Measurements from ENCODE around the gene MKKS. TPM values are rescaled to one million over a fixed set of nuclear protein-coding genes. Genes with fewer than 3 reads are reported as not detected.

MKKS gene
- total and polyA plus RNA-seq, 2 experiments from 2014 or later: 9.1 to 45.9 TPM

DNA sequence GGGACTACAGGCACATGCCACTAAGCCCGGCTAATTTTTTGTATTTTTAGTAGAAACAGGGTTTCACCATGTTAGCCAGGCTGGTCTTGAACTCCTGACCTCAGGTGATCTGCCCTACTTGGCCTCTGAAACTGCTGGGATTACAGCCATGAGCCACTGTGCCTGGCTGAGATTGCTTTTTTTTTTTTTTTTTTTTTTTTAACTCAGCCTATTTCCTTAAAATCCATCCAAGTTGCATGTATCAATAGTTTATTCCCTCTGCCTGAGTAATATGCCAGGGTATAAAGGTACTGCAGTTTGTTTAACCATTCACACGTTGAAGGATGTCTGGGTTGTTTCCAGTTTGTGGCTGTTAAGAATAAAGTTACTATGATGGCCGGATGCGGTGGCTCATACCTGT lies 11.7 kb upstream of the MKKS start:
- Histone ChIP-seq H3K27me3 (no peaks in the 10 kb centered on the region), H3K4me1 (ENCODE audit: low read depth) (no peaks in the 10 kb centered on the region), H3K4me3 (no peak overlapping the region), H3K9me3 (ENCODE audit: low read depth) (no peaks in the 10 kb centered on the region), H3K36me3 (no peaks in the 10 kb centered on the region), H3K27ac (no peak overlapping the region)
- TF ChIP-seq, protein P1, sequence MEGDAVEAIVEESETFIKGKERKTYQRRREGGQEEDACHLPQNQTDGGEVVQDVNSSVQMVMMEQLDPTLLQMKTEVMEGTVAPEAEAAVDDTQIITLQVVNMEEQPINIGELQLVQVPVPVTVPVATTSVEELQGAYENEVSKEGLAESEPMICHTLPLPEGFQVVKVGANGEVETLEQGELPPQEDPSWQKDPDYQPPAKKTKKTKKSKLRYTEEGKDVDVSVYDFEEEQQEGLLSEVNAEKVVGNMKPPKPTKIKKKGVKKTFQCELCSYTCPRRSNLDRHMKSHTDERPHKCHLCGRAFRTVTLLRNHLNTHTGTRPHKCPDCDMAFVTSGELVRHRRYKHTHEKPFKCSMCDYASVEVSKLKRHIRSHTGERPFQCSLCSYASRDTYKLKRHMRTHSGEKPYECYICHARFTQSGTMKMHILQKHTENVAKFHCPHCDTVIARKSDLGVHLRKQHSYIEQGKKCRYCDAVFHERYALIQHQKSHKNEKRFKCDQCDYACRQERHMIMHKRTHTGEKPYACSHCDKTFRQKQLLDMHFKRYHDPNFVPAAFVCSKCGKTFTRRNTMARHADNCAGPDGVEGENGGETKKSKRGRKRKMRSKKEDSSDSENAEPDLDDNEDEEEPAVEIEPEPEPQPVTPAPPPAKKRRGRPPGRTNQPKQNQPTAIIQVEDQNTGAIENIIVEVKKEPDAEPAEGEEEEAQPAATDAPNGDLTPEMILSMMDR (IDR thresholded peaks at IDR 0.05; ENCODE audit: low read depth, low read length): no peak
- DNase-seq (ENCODE audit: low read depth in 1 of 2, low spot score in 1 of 2): no peak

DNA sequence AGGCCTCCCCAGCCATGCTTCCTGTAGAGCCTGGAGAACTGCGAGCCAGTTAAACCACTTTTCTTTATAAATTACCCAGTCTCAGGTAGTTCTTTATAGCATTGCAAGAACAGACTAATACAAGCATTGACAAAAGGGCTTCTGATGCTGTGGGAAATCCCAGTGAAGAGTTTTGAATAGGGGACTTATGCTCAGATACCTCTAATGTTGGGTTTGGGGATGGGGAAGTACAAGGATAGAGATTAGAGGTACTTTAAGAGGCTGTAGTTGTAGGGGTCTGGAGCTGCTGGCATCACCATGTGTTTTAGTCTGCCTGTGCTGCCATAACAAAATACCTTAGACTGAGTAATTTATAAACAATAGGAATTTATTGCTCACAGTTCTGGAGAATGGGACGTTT lies 9.9 kb upstream of the MKKS start:
- Histone ChIP-seq H3K4me1 (ENCODE audit: low read depth) (no peaks in the 10 kb centered on the region), H3K36me3 (no peaks in the 10 kb centered on the region), H3K27me3 (no peaks in the 10 kb centered on the region), H3K4me3 (no peak overlapping the region), H3K9me3 (ENCODE audit: low read depth) (no peaks in the 10 kb centered on the region), H3K27ac (no peak overlapping the region)
- DNase-seq (ENCODE audit: low read depth in 1 of 2, low spot score in 1 of 2): no peak
- TF ChIP-seq, protein P1 (IDR thresholded peaks at IDR 0.05; ENCODE audit: low read depth, low read length): no peak

DNA sequence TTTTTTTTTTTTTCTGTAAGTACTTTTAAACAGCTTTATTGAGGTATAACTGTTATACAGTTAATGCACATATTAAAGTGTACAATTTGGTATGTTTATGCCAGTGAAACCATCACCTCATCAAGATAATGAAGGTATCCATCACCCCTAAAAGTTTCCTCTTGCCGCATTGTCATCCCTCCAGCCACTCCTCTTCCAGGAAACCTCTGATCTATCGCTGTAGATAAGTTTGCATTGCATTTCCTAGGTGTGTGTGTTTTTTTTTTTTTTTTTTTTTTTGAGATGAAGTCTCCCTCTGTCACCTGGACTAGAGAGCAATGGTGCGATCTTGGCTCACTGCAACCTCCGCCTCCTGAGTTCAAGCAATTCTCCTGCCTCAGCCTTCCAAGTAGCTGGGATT lies 4.2 kb upstream of the MKKS start:
- DNase-seq (ENCODE audit: low read depth in 1 of 2, low spot score in 1 of 2): no peak
- Histone ChIP-seq H3K4me3 (no peak overlapping the region), H3K27ac (no peak overlapping the region), H3K4me1 (ENCODE audit: low read depth) (no peaks in the 10 kb centered on the region), H3K9me3 (ENCODE audit: low read depth) (no peaks in the 10 kb centered on the region), H3K36me3 (no peaks in the 10 kb centered on the region), H3K27me3 (no peaks in the 10 kb centered on the region)
- TF ChIP-seq, protein P1 (IDR thresholded peaks at IDR 0.05; ENCODE audit: low read depth, low read length): no peak

DNA sequence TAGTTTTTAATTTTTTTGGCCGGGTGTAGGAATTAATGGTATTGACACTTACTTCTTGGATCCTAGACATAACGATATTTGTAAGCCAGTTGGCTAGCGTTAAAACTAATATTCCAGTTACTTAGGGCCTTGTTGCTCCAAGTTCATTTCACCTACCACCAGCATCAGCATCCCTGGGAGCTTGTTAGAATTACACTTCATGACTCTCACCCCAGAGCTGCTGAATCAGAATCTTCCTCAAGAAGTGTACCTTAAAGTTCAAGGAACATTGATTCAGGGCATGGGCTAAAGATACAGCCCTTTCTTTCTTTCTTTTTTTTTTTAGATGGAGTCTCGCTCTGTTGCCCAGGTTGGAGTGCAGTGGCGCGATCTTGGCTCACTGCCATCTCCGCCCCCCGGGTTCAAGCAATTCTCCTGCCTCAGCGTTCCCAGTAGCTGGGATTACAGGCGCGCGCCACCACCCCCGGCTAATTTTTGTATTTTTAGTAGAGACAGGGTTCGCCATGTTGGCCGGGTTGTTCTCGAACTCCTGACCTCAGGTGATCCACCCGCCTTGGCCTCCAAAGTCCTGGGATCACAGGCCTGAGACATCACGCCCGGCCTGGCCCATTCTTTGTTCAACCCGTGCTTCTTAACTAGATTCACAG lies 2.2 kb upstream of the MKKS start:
- no peak overlapping the region for H3K27ac ChIP-seq

DNA sequence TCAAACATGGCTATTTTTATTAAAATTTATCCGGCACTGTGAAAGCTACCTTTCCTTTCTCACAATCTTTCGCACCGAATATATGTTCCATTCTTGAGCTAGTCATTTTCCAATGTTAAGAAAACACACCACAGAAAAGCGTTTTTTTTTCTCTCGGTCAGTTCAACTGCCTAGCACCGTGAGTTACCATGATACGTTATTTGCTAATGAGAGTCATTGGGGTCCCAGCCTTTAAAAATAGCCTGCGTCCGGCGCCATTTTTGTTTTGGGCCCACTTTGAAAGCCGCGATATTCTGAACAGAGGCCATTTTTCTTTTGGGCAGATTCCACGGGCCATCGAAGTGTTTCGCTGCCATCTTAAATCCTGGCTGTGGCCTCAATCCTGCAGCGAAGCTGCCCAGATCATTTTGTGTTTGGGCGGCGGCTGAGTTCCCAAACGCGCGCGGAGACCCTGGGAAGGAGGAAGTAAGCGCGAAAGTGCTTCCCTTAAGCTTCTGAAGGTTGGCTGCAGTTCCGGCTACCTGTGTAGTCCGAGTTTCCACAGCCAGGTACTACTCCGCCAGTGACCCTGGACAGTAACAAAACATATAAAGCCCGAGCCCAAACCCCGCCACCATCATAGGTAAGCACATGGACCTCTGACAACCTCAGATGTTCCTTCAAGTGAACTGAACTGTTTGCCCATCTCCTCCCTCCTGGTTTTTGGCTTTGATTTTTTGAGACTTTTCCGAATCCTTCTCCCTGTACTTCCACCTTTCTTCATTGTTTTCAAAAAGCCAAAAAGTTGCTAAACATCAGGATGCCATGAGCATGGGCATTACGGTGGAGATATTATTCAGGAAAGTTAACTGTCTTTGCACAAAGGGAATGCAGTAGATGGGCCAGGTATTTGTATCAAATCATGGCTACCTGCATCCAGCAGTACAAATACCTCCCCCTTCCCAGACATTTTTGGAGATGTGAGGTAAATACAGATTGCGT lies 1.1 kb upstream of the MKKS start, which contains the start of gene SLX4IP:
TSS of gene SLX4IP (plus strand) at position 474 of the 981 bp plus-strand sequence. CDS start 22,900 bp downstream, outside the sequence.
- Histone ChIP-seq H3K9me3 (ENCODE audit: low read depth) (no peaks in the 10 kb centered on the region), H3K4me3 (peak within 1 kb of the TSS; percentile 81), H3K4me1 (ENCODE audit: low read depth) (peaks cover 4% of the 10 kb centered on the region), H3K36me3 (no peaks in the 10 kb centered on the region), H3K27ac (peak within 1 kb of the TSS; percentile 87), H3K27me3 (no peaks in the 10 kb centered on the region)
- peak; percentile 96 to 97 for DNase-seq (ENCODE audit: low read depth in 1 of 2, low spot score in 1 of 2)
- TF ChIP-seq, protein P1 (IDR thresholded peaks at IDR 0.05; ENCODE audit: low read depth, low read length): no peak

More for the DNA sequence above, 2.2 kb upstream of the MKKS start:
- no peak for DNase-seq (ENCODE audit: low read depth in 1 of 2, low spot score in 1 of 2)
- Histone ChIP-seq H3K4me1 (ENCODE audit: low read depth) (peaks cover 4% of the 10 kb centered on the region), H3K36me3 (no peaks in the 10 kb centered on the region), H3K9me3 (ENCODE audit: low read depth) (no peaks in the 10 kb centered on the region), H3K4me3 (peak overlapping the region; percentile 81), H3K27me3 (no peaks in the 10 kb centered on the region)
- TF ChIP-seq, protein P1 (IDR thresholded peaks at IDR 0.05; ENCODE audit: low read depth, low read length): no peak

Data from cardiac muscle cell (in vitro differentiated cells and primary cell).